ENCODE data around the gene LELP1.
"Not testable (repeated sequence)": the region's sequence is repeated elsewhere in the genome, so short reads cannot be mapped to it uniquely, and the experiment has no call there.

LELP1 gene

DNA sequence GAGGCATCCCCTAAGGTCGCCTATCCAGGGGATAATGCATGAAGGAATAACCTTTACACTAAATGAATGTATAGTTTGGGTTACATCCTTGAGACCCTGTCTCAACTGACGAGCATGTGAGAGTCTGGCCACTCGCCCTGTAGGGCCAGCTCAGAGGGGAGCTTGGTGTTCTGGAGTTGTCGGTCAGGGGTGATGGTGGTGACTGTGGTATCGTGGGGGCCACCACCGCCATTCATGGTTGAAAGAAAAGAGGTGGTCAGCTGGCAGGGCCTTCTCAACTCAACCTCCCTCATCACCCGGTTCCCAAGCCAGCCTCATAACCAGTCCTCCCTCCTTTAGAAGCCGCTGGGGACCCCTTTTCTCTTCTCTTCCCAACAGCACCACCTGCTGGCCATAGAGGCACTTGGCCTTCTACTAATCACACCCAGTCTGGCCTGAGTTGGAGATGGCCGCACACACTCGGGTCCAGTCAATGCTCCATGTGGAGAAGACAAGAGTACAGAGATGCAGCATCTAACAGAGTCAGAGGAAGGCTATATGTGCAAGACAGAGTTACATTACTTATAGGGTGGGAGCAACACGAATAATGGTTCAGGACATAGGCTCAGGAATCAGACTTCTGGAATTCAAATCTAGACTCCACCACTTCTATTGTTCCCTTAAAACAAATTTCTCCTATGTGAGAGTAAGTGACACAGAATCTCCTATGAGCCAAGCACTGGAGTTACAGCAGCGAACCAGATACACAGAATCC lies 26.0 kb downstream of the LELP1 start:
- DNase-seq (ENCODE audit: low read depth, low spot score) = not testable (repeated sequence)

DNA sequence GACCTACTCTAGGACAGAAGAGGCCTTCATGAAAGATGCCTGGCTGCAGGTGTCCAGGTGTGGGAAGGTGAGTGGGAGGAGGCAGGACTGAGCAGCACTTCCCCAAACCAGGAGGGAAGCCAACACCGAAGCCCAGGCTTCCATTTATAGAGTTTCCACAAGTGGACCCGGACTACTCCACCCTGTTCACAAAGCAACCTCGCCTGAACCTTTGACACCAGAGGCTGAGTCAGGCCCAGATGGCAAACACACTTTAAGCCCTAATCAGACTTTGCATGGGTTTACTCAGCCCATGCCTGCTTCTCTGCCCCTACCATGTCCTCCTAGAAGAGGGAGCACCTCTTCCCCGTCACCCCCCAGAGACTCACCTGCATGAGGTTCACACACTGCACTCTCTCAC lies 28.1 kb downstream of the LELP1 start:
- DNase-seq (ENCODE audit: low read depth, low spot score) = no peak

DNA sequence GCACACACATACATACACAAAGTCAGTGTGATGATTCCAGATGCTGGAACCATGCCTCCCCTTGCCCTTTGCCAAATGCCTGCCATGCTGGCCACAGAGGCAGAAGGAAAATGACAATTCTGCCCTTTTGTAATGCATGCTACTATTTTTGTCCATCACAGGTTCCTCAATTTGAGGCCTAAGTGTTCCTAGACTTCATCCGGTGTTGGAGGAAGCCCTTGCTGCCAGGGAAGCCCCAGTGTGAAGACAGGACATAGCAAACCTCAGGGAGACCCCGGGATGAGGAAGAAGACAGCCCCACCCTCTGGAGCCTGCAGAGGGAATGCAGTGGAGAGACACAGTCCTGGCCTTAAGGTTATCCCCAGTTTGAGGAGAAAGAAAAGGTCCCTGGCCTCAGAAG lies 28.6 kb downstream of the LELP1 start:
- DNase-seq (ENCODE audit: low read depth, low spot score) = no peak

DNA sequence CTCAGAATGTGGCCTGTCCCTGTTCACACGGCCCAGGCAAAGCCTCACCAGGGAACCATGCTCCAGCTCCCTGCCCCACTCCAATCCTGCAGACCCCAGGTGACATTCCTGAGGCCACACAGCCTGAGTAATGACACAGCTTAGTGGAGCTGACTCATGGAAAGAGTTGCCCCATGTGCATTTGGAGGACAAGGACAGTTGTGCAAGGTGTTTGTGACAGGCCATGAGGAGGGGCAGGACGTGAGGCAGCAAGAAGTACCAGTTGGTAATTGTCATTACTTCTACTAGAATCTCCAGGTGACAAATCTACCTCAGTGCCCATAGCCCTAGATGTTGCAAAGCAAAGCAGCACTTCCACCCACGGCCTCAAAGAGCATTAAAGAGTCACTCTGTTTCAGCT lies 29.3 kb downstream of the LELP1 start:
- DNase-seq (ENCODE audit: low read depth, low spot score) = no peak

DNA sequence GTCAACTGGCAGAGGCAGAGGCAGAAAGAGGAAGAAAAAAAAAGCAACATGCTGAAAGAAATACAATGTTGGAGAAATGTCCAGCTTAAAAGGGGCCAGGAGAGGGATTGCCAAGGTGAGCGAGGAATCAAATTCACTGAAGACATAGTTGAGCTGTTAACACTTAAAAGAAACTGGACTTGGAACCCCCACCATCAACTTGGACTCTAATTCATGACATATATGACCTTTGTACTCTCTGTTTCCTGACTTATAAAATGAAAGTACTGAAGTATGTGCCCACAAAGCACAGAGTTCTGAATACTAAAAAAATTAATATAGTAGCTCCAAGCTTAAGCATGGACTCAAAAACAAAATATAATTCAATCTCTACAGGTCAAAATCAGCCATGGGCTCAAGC lies 30.2 kb downstream of the LELP1 start:
- DNase-seq (ENCODE audit: low read depth, low spot score) = no peak

DNA sequence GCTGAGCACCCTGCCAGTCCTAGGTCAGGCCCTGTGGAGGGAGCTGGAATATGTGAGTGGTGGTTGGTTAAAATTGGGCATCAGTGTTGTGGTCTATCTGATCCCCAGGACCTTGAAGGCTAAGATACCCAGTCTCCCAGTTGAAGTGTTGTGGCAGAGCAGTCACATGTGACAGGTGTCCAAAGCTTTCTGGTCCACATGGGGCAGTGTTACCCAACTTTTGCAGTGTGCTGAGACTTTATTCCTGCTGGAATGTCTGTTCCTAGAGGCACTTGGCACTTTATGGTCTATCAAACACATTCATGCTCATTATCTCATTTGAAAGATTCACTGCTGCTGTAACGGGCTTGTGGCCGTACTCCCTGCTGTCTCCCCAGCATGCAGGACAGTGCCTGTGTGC lies 35.3 kb downstream of the LELP1 start:
- no peak for DNase-seq (ENCODE audit: low read depth, low spot score)

DNA sequence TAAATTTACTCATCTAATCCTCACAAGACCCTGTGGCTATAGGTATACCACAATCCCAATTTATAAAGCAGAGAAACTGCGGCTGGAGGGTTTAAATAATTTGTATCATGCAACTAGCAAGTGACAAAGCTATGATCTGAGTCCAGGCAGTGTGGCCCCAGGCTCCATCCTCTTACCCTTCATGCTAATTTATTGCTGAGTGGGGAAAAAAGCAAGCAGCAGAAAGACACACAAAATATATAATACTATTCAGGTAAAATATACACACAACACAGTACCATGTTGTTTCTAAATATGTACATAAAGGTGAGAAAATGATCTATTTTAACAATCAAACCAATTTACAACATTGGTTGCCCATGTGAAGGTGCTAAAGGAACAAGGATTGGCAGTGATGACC lies 38.9 kb downstream of the LELP1 start:
- DNase-seq (ENCODE audit: low read depth, low spot score) = no peak

DNA sequence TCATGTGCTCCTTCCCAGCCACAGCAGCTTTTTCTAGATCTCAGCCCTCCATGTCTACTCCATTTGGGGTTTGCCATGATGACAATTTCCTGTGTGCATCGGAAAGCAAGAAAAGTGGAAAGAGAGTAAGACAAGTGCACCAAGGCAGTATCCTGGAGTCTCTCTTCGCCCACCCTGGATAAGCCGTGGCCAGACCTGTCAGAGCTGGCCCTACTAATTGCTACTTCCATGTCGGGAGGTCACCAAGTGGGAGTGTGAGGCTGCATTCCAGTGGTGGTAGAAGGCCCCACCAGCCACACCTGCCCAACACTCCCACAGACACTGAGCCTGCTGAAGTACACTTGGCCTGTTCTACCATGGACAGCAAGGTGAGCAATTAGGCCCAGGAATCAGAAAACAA lies 42.2 kb downstream of the LELP1 start:
- DNase-seq (ENCODE audit: low read depth, low spot score) = no peak

DNA sequence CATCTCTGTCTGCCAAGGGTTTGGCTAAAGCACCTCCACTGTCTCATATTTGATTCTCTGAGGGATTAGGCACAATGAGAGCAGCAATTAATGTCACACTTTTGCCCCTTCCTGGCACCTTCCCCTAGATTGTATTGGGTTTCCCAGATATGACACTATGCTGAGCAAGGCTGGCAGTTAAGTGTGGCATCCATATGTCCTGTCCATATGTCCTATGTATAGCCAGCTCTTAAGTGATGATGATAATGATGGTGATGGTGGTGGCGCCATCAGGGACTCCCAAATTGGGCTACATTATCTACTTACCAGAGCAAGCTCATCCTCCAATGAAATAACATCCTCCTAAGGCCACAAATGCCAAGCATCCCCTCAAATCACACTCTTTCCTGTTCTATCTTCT lies 42.8 kb downstream of the LELP1 start:
- no peak for DNase-seq (ENCODE audit: low read depth, low spot score)

DNA sequence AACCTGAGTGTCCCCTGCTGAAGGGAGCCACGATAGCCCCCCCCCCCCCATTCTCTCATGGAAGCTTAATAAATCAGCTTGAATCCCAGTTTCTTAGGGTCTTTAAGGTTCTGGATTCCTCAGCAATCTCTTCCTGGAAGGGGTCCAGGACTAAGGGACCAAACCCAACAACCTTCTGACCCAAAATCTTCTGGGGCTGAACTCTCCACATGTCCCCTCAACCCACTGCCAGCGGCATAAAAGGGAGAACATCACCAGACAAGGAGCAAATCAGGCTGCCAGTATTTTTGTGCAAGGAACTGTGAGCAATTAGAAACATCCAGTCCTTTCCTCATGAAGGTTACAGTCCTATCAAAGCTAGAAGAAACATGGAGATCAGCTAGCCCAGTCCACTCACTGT lies 43.6 kb downstream of the LELP1 start:
- no peak for DNase-seq (ENCODE audit: low read depth, low spot score)

DNA sequence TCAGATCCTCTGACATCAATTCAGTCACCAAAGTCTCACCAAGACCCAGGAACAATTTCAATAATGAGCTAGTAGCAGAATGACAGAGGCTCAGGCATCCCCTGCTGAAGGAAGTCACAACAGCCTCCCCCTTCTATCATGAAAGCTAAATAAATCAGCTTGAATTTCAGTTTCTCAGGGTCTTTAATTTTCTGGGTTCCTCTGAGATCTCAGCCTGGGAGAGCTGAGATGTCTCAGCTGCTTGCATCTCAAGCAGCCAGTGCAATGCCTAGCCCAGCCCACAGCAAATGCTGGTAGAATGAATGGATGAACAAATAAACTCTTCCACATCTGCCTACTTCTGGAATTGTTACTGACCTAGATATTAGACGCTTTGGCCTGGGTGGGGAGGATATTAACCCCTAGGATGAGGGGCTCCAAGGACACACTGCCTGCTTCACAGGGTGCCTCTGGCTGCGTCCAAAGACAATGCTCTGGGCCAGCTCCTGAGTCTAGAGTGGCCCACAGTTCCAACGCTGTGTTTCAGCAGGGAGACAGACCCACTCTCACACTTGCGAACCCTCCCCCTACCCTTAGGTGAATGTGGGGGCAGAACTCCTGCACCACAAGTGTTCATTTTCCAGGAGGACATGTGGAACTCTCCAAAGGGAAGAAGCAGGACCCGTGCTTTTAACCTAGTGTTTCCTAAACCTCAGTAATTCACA lies 45.1 kb downstream of the LELP1 start:
- no peak for DNase-seq (ENCODE audit: low read depth, low spot score)

DNA sequence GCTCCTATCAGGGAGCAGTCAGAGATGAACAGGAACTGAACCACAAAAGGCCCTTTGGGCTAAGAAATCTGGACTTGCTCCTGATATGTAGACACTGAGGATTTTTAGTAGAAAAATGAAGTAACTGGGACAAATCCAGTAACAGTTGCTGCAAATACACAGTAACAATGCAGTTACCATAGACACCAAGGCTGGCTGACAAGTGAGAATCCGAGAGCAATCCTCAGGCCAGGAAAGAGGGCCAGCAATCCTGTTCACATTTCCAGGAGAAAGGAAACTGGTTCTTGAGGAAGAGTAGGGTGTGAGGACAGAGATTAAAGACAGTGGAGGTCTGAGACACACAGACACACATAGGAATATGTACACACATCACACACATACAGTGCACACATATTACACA lies 46.9 kb downstream of the LELP1 start:
- no peak for DNase-seq (ENCODE audit: low read depth, low spot score)

DNA sequence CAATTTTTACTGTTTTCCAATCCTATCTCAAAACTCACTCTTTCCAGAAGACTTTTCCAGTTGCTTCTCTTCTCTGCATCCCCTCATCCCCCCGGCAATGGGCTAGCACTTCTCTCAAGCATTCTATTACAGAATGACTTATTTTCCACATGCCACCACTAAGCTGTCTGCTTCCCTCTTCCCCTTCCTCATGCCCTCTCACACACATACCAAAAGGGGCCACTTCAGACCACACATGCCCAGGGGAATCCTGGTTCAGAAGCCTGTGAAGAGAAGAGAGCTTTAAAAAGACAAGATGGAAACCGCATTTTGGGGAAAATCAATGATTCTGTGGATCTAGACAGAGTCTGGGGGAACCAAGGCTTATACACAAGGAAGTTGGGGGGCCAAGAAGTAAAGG lies 47.9 kb downstream of the LELP1 start:
- no peak for DNase-seq (ENCODE audit: low read depth, low spot score)

DNA sequence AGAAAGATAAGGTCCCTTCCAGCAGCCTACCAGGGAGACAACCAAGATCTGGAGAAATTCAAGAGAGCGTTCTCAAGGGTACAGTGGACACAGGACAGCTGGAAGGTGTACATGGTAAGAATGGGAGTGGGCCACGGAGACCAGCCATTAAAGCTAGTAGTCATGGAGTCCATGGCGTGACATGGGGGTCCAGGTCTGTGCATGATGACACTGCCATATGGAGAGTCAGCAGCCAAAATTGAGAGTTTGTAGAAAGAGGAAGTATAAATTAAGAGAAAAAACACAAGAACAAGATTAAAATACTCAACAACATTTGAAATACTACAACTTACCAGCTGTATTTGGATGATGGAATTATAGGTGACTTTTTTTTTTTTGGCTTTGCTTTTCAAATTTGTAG lies 48.3 kb downstream of the LELP1 start:
- no peak for DNase-seq (ENCODE audit: low read depth, low spot score)

DNA sequence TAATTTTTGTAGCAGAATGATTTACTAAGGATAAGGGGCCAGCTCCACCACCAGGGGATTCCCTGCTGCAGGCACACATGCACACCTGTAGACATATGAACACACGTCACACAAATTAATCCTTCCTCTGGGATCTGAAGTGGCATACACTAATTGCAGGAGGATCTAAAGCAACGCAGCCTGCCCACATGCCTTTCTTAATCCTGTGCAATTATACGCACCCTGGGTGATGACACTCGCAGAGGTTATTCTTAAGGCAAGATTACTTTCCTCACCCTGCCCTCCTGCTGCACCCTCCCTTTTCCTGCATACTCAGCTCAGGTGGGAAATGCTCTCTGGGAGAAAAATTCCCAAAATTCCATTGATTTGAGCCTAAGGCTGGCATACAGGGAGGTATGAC lies 48.8 kb downstream of the LELP1 start:
- no peak for DNase-seq (ENCODE audit: low read depth, low spot score)

DNA sequence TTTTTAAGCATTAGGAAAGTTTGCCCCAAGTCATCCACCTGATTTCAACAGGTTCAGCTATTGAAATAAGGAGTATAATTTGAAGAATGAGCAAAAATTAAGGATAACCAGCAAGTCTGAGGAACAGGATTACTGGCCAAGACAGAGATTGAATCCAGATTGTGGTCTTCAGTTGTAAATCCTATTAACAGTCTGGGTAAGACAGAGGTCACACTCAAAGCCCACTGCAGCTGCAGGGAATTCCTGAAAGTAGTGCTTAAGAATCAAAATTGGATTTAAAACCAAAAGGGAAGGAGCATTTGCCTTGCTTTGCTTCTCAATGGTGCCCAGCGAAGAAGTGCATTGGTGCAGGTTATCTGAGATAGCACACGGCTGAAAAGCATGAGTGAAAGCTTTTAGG lies 49.8 kb downstream of the LELP1 start:
- DNase-seq (ENCODE audit: low read depth, low spot score) = no peak

DNA sequence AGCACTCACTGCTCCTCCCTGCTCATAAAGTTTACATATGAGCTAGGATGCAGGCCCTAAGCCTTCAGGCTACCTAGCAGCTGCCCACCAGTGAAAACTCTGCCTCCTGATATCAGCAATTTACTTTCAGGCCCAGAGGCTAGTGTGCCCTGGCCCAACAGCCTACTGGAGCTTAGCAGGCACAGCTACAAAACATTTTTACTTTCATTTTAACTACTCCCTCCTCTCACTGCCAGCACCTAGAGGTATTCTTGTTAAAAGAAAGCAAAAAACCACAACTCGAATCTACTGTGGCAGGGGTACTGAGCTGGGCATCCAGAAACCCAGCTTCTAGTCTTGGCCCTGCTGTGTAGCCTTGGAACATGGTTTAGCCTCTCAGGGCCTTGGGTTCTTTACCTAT lies 50.5 kb downstream of the LELP1 start:
- DNase-seq (ENCODE audit: low read depth, low spot score) = no peak
